Measurements from ENCODE around the gene RIC8A.

DNA sequence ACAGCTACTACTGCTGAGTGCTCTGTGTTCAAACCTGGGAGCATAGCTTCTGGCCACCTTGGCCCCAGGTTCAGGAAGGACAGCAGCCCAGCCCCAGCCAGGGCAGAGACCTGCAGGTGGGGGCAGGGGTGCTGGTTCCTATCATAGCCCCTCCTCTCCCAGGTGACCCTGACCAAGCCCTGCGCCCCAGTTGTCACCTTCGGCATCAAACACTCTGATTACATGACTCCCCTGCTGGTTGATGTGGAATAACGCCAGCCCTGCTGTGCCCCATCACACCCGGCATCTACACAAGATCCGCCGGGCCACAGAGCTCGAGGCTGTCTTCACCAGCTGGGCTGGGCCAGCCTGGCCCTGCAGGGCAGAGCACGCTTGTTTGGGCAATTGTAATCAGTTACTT, 7.7 kb upstream of the RIC8A start:
- TF ChIP-seq, protein P1, sequence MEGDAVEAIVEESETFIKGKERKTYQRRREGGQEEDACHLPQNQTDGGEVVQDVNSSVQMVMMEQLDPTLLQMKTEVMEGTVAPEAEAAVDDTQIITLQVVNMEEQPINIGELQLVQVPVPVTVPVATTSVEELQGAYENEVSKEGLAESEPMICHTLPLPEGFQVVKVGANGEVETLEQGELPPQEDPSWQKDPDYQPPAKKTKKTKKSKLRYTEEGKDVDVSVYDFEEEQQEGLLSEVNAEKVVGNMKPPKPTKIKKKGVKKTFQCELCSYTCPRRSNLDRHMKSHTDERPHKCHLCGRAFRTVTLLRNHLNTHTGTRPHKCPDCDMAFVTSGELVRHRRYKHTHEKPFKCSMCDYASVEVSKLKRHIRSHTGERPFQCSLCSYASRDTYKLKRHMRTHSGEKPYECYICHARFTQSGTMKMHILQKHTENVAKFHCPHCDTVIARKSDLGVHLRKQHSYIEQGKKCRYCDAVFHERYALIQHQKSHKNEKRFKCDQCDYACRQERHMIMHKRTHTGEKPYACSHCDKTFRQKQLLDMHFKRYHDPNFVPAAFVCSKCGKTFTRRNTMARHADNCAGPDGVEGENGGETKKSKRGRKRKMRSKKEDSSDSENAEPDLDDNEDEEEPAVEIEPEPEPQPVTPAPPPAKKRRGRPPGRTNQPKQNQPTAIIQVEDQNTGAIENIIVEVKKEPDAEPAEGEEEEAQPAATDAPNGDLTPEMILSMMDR (IDR thresholded peaks at IDR 0.05): no peak
- no peak for TF ChIP-seq POLR2A (IDR thresholded peaks at IDR 0.05)
